Spleen (tissue), 7 donors: ENCODE data around the gene HIGD2A.

ENCODE experiments used
- CTCF ChIP-seq, 11 experiments: fragments of 200-600 bp in 7 of 11; fragments of 450-650 bp in 4 of 11; sonication (generic) in 4 of 11; IDR thresholded peaks in 8 of 11; conservative IDR thresholded peaks in 3 of 11; 1 replicate in 7 of 11; 2 replicates in 4 of 11; pipeline versions ENCODE4 v1.4.0 to v1.8.0; 2016 to 2021; ENCODE audit warnings: antibody characterized with exemption in 11 of 11, inconsistent platforms in 4 of 11, mild to moderate bottlenecking in 1 of 11
- POLR2AphosphoS5 ChIP-seq, 3 donors: sonication (generic); formaldehyde crosslinking; IDR thresholded peaks; one replicate each; pipeline ENCODE4 v1.5.1; 2017; ENCODE audit warnings: antibody characterized with exemption in 3 of 3
- donor health status: DM: no; HTN: no; CAD: no; lungs with moderate emphysema.
- donor health status: DM: no; HTN: no; CAD: no.
- donor health status: DM: no; HTN: no; CAD: no.

GRCh38 chr5:176413709-176414191 lies 25.2 kb downstream of the HIGD2A start:
- TF ChIP-seq CTCF (IDR thresholded peaks at IDR 0.05 in 8 of 11, conservative IDR thresholded peaks at IDR 0.05 in 3 of 11) (no peak), POLR2AphosphoS5 (IDR thresholded peaks at IDR 0.05) (no peak)
